Erythroblast (primary cell): Measurements from ENCODE around the gene E2F7.

Experiments used
- GATA1 ChIP-seq: IDR thresholded peaks from 2 replicates; pipeline ENCODE4 v1.6.1; 2011; ENCODE audit warnings: low read depth, mild to moderate bottlenecking, control low read depth, low read length, moderate library complexity
- POLR2A ChIP-seq: IDR thresholded peaks from 2 replicates; pipeline ENCODE4 v1.6.1; 2011; ENCODE audit warnings: mild to moderate bottlenecking, low read length

DNA sequence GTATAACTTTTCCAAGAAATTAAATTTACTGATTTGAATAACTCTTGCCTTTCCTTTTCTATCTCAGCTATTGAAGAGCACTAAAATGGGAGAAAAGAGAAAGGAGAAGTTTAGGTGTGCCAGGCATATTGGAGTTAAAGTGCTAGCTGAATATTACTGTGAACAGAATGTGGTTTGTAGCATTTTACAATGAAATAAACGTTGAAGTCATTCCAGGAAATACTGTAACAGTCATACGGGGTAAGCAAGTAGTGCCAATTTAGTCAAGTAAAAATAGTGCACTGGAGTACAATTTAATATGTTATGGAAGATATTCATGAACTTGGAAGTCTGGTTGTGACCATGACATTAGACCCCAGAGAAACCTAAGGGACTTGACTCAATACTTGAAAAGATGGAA, 62.1 kb downstream of the E2F7 start:
- TF ChIP-seq POLR2A (no peak), GATA1 (no peak)
